Activated T-helper 1 cell treated with anti-CD3 and anti-CD28 coated beads, Interleukin-2, amount 50 U/mL, for 16 hours (primary cell): ENCODE data around the gene SCARB1.
"Not testable (repeated sequence)": the region's sequence is repeated elsewhere in the genome, so short reads cannot be mapped to it uniquely, and the experiment has no call there.

Experiments used
- DNase-seq, 2 donors: peaks; one replicate each; pipeline ENCODE4 v3.0.0-alpha.2; 2020; ENCODE audit warnings: low read depth in 1 of 2, low spot score in 1 of 2

SCARB1 gene

DNA sequence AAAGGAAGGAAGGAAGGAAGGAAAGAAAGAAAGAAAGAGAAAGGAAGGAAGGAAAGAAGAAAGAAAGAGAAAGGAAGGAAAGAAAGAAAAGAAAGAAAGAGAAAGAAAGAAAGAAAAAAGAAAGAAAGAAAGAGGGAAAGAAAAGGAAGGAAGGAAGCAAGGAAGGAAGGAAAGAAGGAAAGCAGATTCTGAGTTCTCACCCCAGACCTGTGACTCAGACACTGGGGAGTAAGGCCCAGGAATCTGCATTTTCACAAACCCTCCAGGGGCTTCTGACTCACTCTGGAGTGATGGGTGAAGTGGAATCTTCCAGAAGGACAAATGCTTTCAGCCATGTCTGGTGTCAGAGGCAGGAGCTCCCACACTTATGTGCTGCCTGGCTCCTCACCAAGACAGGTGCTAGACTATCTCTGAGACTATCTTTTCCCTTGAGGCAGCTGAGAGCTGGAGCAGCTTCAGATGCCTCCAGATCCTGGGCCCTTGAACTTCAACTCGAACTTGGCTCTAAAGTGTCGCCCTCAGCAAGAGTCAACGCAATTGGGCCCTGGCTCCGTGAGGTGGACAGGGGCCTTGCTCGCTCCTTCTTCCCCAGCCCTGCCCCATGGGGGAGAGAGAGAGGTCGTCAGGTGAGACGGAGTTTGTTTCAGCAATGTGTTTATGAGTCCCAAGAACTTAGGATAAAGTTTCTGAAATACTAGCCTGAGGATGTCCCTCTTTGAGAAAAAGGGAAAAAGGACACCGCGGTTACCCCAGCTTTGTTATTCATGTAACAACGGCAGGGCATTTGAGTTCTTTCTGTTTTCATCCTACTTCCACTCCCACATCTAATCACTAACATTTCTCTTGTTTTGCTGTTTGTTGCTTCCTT, 19.8 kb upstream of the SCARB1 start:
- DNase-seq, result no peak

GRCh38 chr12:124881123-124881522, 17.5 kb upstream of the SCARB1 start:
- no peak for DNase-seq

- not testable (repeated sequence) for DNase-seq
These were observed 16.7 kb upstream of the SCARB1 start for GRCh38 chr12:124880335-124880734.

- DNase-seq, result no peak
These were observed 15.3 kb upstream of the SCARB1 start for GRCh38 chr12:124878795-124879516.

DNA sequence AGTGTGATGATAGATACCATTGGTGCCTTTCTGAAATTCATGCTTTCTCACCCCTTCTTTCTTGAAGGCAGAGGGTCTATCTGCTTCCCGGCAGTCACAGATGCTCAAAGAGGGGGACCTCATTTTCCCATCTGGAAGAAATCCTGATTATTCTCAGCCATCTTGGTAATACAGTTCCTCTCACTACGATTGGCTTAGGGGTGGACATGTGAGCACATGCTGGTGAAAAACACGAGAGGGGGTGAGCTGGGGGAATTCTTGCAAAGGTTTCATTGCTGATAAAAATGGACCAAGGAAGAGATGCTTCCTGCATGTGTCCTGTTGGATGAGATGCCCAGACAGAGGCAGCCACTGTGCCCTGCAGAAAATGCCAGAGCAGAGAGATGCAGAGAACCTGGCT, 13.8 kb upstream of the SCARB1 start:
- no peak for DNase-seq

GRCh38 chr12:124876171-124876570, 12.5 kb upstream of the SCARB1 start:
- no peak for DNase-seq

DNA sequence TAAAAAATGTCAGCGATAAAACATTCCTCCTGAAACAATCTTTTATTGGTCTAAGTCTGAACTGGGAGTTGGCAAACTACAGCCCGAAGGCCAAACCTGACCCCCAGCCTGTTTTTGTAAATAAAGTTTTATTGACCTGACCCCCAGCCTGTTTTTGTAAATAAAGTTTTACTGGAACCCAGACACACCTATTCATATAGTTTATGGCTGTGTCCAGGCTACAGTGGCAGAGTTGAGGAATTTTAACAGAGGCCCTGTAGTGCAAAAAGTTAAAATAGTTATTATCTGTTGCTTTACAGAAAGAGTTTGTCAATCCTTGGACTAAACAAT, 12.1 kb upstream of the SCARB1 start:
- DNase-seq, result no peak

DNA sequence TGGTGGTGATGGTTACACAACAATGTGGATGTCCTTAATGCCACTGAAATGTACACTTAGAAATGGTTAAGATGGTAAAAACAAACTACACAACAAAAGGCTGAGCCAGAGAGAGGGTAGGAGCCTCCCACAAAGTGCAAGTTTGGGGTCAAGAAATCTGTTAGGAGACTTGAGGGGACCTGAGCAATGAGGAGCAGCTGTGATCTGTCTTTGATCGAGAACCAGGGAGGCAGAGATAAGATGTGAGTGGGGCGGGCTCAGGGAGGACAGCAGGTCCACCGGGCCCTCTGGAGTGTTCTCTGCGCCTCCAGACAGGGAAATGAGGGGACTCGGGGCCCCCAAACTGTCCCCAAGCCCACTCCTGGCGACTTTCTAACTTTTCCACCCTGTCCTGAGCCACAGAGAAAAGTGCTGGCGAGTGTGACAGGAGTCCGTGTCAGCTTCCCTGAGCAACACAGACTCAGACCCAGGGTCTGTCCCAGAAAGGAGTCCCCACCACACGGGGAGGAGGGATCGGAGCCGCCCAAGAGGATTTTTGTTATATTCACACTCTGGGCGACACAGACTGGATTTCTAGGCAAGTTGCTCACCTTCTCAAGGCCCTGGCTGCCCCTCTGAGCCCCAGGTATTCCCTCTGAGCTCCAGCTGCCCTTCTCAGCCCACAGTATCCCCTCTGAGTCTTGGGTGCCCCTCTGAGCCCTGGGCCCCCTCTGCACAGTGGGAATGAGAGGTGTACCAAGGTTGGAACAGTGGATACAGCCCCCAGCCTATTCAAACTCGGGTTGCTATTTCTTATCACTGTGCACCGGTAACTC, 11.5 kb upstream of the SCARB1 start:
- no peak for DNase-seq

- DNase-seq, result no peak
These were observed 10.5 kb upstream of the SCARB1 start for GRCh38 chr12:124874188-124874587.

GRCh38 chr12:124872068-124872719, 8.5 kb upstream of the SCARB1 start:
- no peak for DNase-seq

DNA sequence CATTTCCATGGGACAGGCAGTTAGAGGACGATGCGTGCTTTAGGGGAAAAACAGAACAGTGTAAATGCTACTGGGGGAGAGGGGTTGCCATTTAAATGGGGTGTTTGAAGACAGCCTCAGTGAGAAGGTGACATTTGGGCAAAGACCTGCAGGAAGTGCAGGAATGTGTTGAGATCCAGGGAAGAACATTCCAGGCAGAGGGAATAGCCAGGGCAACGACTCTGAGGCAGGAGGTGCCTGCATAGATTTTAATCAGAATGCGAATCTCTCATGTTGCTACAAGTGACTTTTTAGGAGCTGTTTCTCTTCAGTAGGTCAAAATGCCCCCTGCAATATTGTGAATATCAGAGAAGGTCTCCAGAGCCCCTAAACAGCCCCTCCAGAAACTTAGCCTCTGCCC, 7.6 kb upstream of the SCARB1 start:
- DNase-seq, result no peak

DNA sequence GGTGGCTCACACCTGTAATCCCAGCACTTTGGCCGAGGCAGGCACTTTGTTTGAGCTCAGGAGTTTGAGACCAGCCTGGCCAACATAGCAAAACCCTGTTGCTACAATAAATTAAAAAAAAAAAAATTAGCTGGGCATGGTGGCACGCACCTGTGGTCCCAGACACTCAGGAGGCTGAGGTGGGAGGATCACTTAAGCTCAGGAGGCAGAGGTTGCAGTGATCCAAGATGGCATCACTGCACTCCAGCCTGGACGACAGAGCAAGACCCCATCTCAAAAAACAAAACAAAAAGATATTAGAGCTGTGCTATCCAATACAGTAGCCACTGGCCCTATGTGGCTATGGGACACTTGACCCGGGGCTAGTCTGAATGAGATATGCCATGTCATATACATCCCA, 6.9 kb upstream of the SCARB1 start:
- no peak for DNase-seq

- no peak for DNase-seq
These were observed 5.5 kb upstream of the SCARB1 start for GRCh38 chr12:124869059-124869665.

- no peak for DNase-seq
These were observed 4.8 kb upstream of the SCARB1 start for GRCh38 chr12:124868252-124869058.

- no peak for DNase-seq
These were observed 3.8 kb upstream of the SCARB1 start for GRCh38 chr12:124867401-124867930.

- DNase-seq, result no peak
These were observed 3.3 kb upstream of the SCARB1 start for GRCh38 chr12:124866883-124867400.

DNA sequence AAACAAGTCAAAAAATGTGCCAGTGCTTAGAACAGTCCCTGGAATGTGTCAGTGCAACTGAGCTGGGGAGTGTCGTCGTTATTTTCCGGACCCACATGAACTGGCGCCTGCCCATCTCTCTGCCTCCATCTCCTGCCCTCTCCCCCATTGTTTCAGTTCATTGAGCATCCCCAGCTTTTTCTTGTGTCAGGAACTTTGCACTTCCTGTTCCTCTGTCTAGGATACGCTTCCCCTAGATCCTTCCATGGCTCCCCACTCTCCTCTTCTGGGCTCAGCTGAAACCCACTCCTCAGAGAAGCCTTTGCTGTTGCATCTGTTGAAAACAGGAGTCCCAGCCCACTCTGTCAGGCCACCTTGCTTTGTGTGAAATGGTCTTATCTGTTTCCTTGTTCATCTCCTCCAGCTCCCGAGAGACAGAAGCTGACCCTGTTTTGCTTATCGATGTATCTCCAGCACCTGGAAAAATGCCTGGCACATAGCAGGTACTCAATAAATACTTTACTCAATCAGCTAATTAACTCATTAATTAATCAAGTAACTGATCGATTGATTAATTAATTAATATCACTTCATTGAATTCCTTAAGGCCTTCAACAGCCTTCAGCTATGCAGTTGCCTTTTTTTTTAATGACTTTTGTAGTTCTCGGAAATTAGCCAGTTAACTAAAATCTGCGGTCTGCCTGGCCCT, 2.7 kb upstream of the SCARB1 start:
- DNase-seq, result no peak

DNA sequence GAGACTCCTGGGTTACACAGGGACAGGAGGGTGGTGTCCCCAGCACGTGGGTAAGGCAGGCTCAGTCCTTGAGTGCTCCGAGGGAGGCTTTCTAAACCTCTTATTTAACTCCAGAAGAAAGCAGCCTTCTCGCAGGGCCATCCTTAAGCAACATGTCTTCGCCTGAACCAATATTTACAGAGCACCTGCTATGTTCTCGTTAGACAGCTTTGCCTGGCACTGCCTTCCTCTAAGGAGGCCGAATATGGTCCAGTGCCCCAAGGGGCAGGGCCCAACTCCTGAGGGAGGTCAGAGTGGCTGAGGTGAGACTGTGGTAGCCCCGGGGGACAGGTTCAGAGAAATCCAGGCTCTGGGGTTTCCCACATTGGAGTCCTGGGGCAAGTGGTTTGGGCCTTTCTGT, 2.1 kb upstream of the SCARB1 start:
- no peak for DNase-seq

DNA sequence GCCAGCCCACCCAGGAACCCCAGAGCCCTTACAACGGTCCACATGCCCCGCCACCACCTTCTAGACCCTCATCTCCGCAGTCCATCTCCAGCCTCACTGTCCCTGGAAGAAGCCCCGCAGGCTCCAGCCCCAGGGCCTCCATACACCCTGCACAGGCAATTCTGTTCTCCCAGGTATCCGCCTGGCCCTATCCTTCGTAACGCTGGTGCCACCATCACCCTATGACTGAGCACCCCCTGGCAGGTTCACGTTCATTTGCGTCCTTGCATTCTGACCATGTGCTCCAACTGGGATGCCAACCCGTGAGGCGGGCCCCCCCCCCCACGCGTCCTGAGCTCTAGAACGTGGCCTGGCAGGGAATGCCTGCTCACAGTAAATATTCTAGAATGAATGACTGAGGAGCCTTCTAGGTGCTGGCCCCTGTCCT, 675 bp upstream of the SCARB1 start:
- no peak for DNase-seq
